Psoas muscle (tissue), 8 donors: ENCODE measurements around the gene CFI. TPM values are rescaled to one million over a fixed set of nuclear protein-coding genes. Genes with fewer than 3 reads are reported as not detected.

Experiments used
- ATAC-seq, 4 donors: fragments of 200-7000 bp; cut with Tn5 transposase; one replicate each; pipeline ENCODE4 v1.9.1; 2020; ENCODE audit warnings: moderate library complexity in 3 of 4, mild to moderate bottlenecking in 2 of 4
- DNase-seq, 2 donors: peaks; one replicate each; pipeline ENCODE4 v3.0.0-alpha.2; 2020
- H3K27ac ChIP-seq: fragments of 200-600 bp; one replicate; pipeline ENCODE4 v1.8.0; 2022
- H3K27me3 ChIP-seq, 3 donors: fragments of 200-600 bp in 1 of 3; one replicate each; pipeline versions ENCODE4 v1.6.1 to v1.8.0; 2013 to 2022; ENCODE audit warnings: low read length in 2 of 3, mild to moderate bottlenecking in 2 of 3, moderate library complexity in 1 of 3; ENCODE audit not compliant: insufficient read depth in 3 of 3
- H3K36me3 ChIP-seq, 2 donors: fragments of 200-600 bp in 1 of 2; one replicate each; pipeline versions ENCODE4 v1.6.1 to v1.8.0; 2013 to 2022; ENCODE audit warnings: low read depth in 1 of 2, mild to moderate bottlenecking in 1 of 2, moderate library complexity in 1 of 2; ENCODE audit not compliant: insufficient read depth in 1 of 2
- H3K4me1 ChIP-seq: fragments of 200-600 bp; one replicate; pipeline ENCODE4 v1.8.0; 2022
- H3K4me3 ChIP-seq: fragments of 200-600 bp; one replicate; pipeline ENCODE4 v1.8.0; 2022; ENCODE audit warnings: mild to moderate bottlenecking
- H3K9me3 ChIP-seq: fragments of 200-600 bp; one replicate; pipeline ENCODE4 v1.8.0; 2022
- CTCF ChIP-seq: fragments of 200-600 bp; IDR thresholded peaks from one replicate; pipeline ENCODE4 v1.8.0; 2022; ENCODE audit warnings: antibody characterized with exemption
- WGBS, 3 donors: extraction: QIAGEN DNeasy Blood & Tissue Kit; methylation state at CpG; one replicate each; pipeline versions ENCODE4 v1.1.6 to v1.1.7; 2013; 5-methylcytosine and 5-hydroxymethylcytosine counted together
- intact Hi-C, 2 donors: fragments of 100-400 bp; cut with DNase I; formaldehyde crosslinking; loops; one replicate each; pipeline versions ENCODE4 v1.11.0 to v1.14.2; 2022
- polyA plus RNA-seq, 3 donors: library from polyadenylated mRNA; stranded (reverse); fragments of 200-250 nt; gene quantifications; one replicate each; pipeline ENCODE4 v1.2.3, GENCODE V29; 2013
- total RNA-seq, 4 donors: library from RNA; stranded (reverse); fragmentation: NEBNext Ultra II Directional in 2 of 4; extraction: Animal tissue kit (Norgen Biotek cat#: 25700) in 2 of 4; gene quantifications; one replicate each; pipeline versions ENCODE4 v1.2.1 to v1.2.4, GENCODE V29; 2021 to 2023
- donor health status: healthy with polysubstance abuse.
- donor health status: DM: no; HTN: no; CAD: no; lungs with moderate emphysema.
- donor health status: Bipolar disorder and iron deficiency.
- donor health status: healthy.
- donor health status: DM: yes; HTN: yes; CAD: no.
- donor health status: DM: no; HTN: no; CAD: no.
- donor health status: DM: no; HTN: no; CAD: no.
- donor health status: DM: yes; HTN: yes; CAD: no.

CFI gene
- total and polyA plus RNA-seq, 7 donors = 2.9 to 6.1 (median 4.4) TPM

GRCh38 chr4:109816082-109816442 lies 14.3 kb upstream of the CFI start:
- 0 to 1% (median 1%) methylated on average over 19 of the region's 19 CpGs for WGBS, 3 donors
- ATAC-seq = peak in 1 of 4 donors; percentile 9
- Histone ChIP-seq H3K36me3 (peaks cover 7 to 38% of the 10 kb centered on the region in 2 donors), H3K4me1 (peaks cover 10% of the 10 kb centered on the region), H3K9me3 (no peaks in the 10 kb centered on the region), H3K4me3 (peak overlapping the region; percentile 92), H3K27me3 (no peaks in the 10 kb centered on the region), H3K27ac (peak overlapping the region; percentile 92)
- intact Hi-C loops = loop anchor here (2.0 to 10.0 kb wide), 4 partner anchors 87 to 389 kb away; partner anchors contain the start of gene CASP6 (in 1 of the 2)
- peak in 1 of 2 donors; percentile 50 for DNase-seq
- TF ChIP-seq CTCF = no peak

DNA sequence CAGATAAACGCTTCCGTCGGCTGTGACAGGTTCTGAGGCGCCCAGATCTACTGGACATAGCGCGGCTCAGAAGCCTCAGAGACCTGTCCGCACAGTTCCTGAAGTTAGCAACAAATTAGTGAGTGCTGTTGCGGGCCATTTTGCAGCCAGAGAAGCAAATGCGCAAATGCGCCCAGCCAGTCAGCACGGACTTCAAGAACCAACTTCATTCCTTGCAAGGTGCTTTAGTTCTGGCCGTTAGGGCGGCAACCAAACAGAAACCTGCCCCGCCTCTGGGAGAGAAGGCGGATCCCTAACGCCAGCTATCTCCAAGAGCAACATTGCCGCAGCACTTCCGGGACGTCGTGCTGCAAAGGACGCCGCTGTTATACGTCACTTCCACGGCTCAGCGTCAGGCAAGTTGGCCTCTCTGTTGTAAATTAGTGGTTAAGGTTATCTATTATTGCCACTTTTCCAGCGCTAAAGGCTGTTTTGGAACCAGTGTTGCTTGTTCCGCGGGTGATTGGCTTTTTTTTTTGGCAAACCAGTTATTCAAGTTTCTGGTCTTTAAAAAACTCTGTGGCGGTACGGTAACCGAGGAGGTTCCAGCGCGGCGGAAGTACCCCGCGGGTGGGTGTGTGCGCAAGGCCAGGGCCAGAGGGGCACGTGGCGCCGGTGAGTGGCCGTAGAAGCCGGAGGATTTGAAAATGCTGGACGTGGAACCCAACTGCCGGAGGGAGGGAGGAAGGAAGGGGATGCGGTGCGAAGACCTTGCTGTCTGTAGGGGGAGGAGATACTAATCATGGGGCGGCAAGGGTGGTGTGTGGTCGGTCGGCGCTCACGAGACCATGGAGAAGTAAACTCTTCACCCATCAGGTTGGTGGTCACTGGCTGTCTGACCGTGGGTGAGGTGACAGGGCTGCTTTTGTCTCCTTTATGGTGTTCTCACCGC lies 13.6 kb upstream of the CFI start, which contains the start of gene GAR1:
TSS of gene GAR1 (plus strand) at position 612 of the 931 bp plus-strand sequence. CDS start 403 bp downstream, outside the sequence.
- DNase-seq (peak; percentile 87 to 93), ATAC-seq (peak; percentile 99 to 100 (median 100))
- peak within 1 kb of the TSS; percentile 92 for H3K4me3 ChIP-seq
- H3K27me3 ChIP-seq = no peaks in the 10 kb centered on the region
- TF ChIP-seq CTCF = no peak
- peaks cover 10% of the 10 kb centered on the region for H3K4me1 ChIP-seq
- intact Hi-C loops = loop anchor here (2.0 to 10.0 kb wide), 4 partner anchors 87 to 388 kb away; partner anchors contain the start of gene CASP6 (in 1 of the 2)
- H3K36me3 ChIP-seq = peaks cover 5 to 32% of the 10 kb centered on the region in 2 donors
- no peaks in the 10 kb centered on the region for H3K9me3 ChIP-seq
- 0% methylated on average over 53 of the region's 53 CpGs for WGBS, 3 donors
- peak within 1 kb of the TSS; percentile 92 for H3K27ac ChIP-seq

DNA sequence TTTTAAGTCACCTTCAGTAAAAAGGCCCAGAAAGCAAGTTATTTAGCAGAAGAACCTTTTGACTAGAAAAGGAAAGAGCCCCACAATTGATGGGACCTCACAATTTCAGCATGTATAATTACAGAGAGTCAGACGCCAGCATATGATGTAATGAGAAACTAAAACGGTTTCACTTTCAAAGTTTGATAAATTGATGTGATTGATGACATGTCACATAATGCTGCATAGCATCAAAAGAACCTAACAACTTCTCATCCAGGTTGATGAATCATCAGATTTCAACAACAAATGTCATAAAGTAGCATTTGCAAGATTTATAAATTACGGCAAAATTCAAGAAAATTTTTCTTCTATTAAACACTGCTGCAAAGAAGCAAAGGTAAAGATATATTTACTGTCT lies 9.9 kb upstream of the CFI start:
- DNase-seq (no peak), ATAC-seq (no peak)
- WGBS, 3 donors = 47 to 62% (median 55%) methylated on average over 3 of the region's 3 CpGs
- no peaks in the 10 kb centered on the region for H3K36me3 ChIP-seq
- no peak overlapping the region for H3K27ac ChIP-seq
- peaks cover 4% of the 10 kb centered on the region for H3K4me1 ChIP-seq
- intact Hi-C loops = loop anchor here in 1 of 2 donors (10.0 kb wide), 1 partner anchor 173 kb away; no protein-coding TSS in a partner anchor
- H3K4me3 ChIP-seq = no peak overlapping the region
- H3K27me3 ChIP-seq = no peaks in the 10 kb centered on the region
- TF ChIP-seq CTCF = no peak
- H3K9me3 ChIP-seq = no peaks in the 10 kb centered on the region

- Histone ChIP-seq H3K36me3 (no peaks in the 10 kb centered on the region), H3K27ac (no peak overlapping the region), H3K9me3 (no peaks in the 10 kb centered on the region), H3K4me1 (no peaks in the 10 kb centered on the region), H3K27me3 (no peaks in the 10 kb centered on the region), H3K4me3 (no peak overlapping the region)
- ATAC-seq (no peak), DNase-seq (no peak)
- 66 to 69% (median 69%) methylated on average over 11 of the region's 11 CpGs for WGBS, 3 donors
- intact Hi-C loops = loop anchor here in 1 of 2 donors (10.0 kb wide), 1 partner anchor 174 kb away; no protein-coding TSS in a partner anchor
- no peak for TF ChIP-seq CTCF
Measured at GRCh38 chr4:109810552-109811387, 9.0 kb upstream of the CFI start.
